Astrocyte of the cerebellum (primary cell): Measurements from ENCODE around the gene ORC3.

Experiments used
- DNase-seq: peaks from one replicate; pipeline ENCODE4 v3.0.0-alpha.2; 2011; ENCODE audit warnings: low read depth
- H3K4me3 ChIP-seq: 2 replicates; pipeline ENCODE4 v1.5.1; 2011; ENCODE audit warnings: mild to moderate bottlenecking, low read depth, low read length, moderate library complexity
- CTCF ChIP-seq: IDR thresholded peaks from 2 replicates; pipeline ENCODE4 v1.5.1; 2012; ENCODE audit warnings: low read length, low read depth, moderate library complexity, mild to moderate bottlenecking; ENCODE audit errors: missing control alignments
- in situ Hi-C: cut with HindIII; loops from 2 replicates; pipeline ENCODE4 v1.10.0; 2017; ENCODE audit warnings: low sequenced_read_pairs

Gene ORC3

GRCh38 chr6:87618531-87618930, 28.6 kb downstream of the ORC3 start:
- no peak for TF ChIP-seq CTCF
- in situ Hi-C loops = no loop called here
- DNase-seq = no peak
- H3K4me3 ChIP-seq = no peak overlapping the region

- in situ Hi-C loops = no loop called here
- no peak for TF ChIP-seq CTCF
- no peak overlapping the region for H3K4me3 ChIP-seq
- no peak for DNase-seq
Observed at GRCh38 chr6:87623248-87623647, 33.3 kb downstream of the ORC3 start.

DNA sequence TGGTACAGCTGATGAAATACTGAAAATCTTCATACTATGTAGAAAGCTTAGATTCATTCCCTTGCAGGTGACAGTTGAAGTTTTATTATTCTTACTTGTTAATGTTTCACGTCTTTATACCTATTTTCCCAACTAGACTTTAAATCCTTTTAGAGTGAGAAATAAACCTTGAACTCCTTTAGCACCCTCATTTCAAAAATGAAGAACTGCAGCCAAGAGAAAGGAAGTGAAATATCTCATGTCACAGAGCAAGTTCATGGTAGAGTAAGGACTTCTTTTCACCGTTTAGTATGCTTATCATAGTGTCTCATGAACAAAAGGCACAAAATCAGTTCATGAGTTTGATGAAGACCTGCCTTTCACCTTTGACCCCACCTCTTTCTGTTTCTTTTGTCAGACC, 38.5 kb downstream of the ORC3 start:
- DNase-seq = no peak
- in situ Hi-C loops = no loop called here
- no peak for TF ChIP-seq CTCF
- H3K4me3 ChIP-seq = no peak overlapping the region

DNA sequence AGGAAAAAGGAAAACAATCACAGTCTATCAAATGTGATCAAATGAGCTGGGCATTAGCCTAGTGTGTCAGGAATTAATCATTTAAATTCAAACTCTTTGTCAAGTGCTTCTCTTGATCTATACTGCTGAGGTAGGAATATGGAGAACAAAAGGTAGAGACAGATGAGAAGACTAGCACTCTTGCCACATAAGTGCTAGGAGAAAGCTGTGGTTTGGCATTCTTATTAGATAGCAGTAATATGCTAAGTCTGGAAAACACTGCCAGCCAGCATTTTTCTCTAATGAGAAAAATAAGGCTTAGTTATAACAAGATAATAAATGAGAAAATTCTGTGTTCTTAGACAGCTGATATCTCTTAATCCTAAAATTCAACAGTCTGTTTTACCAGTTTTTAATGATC, 38.9 kb downstream of the ORC3 start:
- peak; percentile 15 for DNase-seq
- no peak overlapping the region for H3K4me3 ChIP-seq
- in situ Hi-C loops = no loop called here
- no peak for TF ChIP-seq CTCF

GRCh38 chr6:87630746-87631145, 40.8 kb downstream of the ORC3 start:
- in situ Hi-C loops = no loop called here
- TF ChIP-seq CTCF = no peak
- H3K4me3 ChIP-seq = no peak overlapping the region
- DNase-seq = no peak

- in situ Hi-C loops = no loop called here
- no peak for DNase-seq
- no peak for TF ChIP-seq CTCF
- H3K4me3 ChIP-seq = no peak overlapping the region
Observed at GRCh38 chr6:87633851-87634250, 43.9 kb downstream of the ORC3 start.

- in situ Hi-C loops = no loop called here
- no peak overlapping the region for H3K4me3 ChIP-seq
- TF ChIP-seq CTCF = no peak
- no peak for DNase-seq
Observed at GRCh38 chr6:87636315-87636714, 46.4 kb downstream of the ORC3 start.
